Esophagus muscularis mucosa (tissue), 4 donors: ENCODE data around the gene CX3CL1. TPM values are rescaled to one million over a fixed set of nuclear protein-coding genes. Genes with fewer than 3 reads are reported as not detected.

Experiments used
- DNase-seq: peaks from one replicate; pipeline ENCODE4 v3.0.0-alpha.2; 2017; ENCODE audit errors: extremely low spot score
- H3K27ac ChIP-seq, 4 donors: fragments of 200-600 bp; sonication (generic); replicated peaks in 1 of 4; 1 replicate in 3 of 4; 2 replicates in 1 of 4; pipeline ENCODE4 v1.5.1; 2016 to 2019; ENCODE audit warnings: mild to moderate bottlenecking in 1 of 4
- H3K27me3 ChIP-seq, 4 donors: fragments of 200-600 bp; sonication (generic); one replicate each; pipeline versions ENCODE4 v1.5.1 to v1.6.0; 2016 to 2019
- H3K36me3 ChIP-seq, 4 donors: fragments of 200-600 bp; sonication (generic); one replicate each; pipeline ENCODE4 v1.5.1; 2016 to 2019
- H3K4me1 ChIP-seq, 4 donors: fragments of 200-600 bp; sonication (generic); one replicate each; pipeline ENCODE4 v1.5.1; 2016 to 2019
- H3K4me3 ChIP-seq, 4 donors: fragments of 200-600 bp; sonication (generic); 1 replicate in 2 of 4; 2 replicates in 2 of 4; pipeline ENCODE4 v1.5.1; 2016 to 2019; ENCODE audit warnings: mild to moderate bottlenecking in 4 of 4, moderate library complexity in 1 of 4
- H3K9me3 ChIP-seq, 4 donors: fragments of 200-600 bp; sonication (generic); 1 replicate in 3 of 4; 2 replicates in 1 of 4; pipeline ENCODE4 v1.5.1; 2016 to 2019
- CTCF ChIP-seq, 3 experiments: fragments of 200-600 bp in 2 of 3; fragments of 450-650 bp in 1 of 3; sonication (generic) in 2 of 3; IDR thresholded peaks; one replicate each; pipeline ENCODE4 v1.5.1; 2017 to 2019; ENCODE audit warnings: antibody characterized with exemption in 3 of 3, mild to moderate bottlenecking in 2 of 3, moderate library complexity in 1 of 3
- EP300 ChIP-seq: sonication (generic); formaldehyde crosslinking; IDR thresholded peaks from one replicate; pipeline ENCODE4 v1.6.1; 2017; ENCODE audit warnings: antibody characterized with exemption
- POLR2A ChIP-seq: fragments of 450-650 bp; IDR thresholded peaks from one replicate; pipeline ENCODE4 v1.6.1; 2017; ENCODE audit warnings: antibody characterized with exemption, moderate library complexity, mild to moderate bottlenecking, low read depth
- POLR2AphosphoS5 ChIP-seq, 2 donors: sonication (generic); formaldehyde crosslinking; IDR thresholded peaks; one replicate each; pipeline ENCODE4 v1.6.1; 2017; ENCODE audit warnings: antibody characterized with exemption in 2 of 2
- WGBS: methylation state at CpG from one replicate; pipeline ENCODE4 v1.1.5; 2018; 5-methylcytosine and 5-hydroxymethylcytosine counted together
- intact Hi-C: fragments of 100-400 bp; cut with DNase I; formaldehyde crosslinking; loops from one replicate; pipeline ENCODE4 v1.15.1; 2023
- total RNA-seq, 4 donors: library from RNA; depleted of rRNA; stranded (reverse); fragments of >200 nt; gene quantifications; one replicate each; pipeline versions ENCODE4 v1.1.0 to v1.2.1, GENCODE V29; 2016

Gene CX3CL1
- total RNA-seq, 4 donors from 2014 or later: 26.8 to 40.4 (median 29.9) TPM

DNA sequence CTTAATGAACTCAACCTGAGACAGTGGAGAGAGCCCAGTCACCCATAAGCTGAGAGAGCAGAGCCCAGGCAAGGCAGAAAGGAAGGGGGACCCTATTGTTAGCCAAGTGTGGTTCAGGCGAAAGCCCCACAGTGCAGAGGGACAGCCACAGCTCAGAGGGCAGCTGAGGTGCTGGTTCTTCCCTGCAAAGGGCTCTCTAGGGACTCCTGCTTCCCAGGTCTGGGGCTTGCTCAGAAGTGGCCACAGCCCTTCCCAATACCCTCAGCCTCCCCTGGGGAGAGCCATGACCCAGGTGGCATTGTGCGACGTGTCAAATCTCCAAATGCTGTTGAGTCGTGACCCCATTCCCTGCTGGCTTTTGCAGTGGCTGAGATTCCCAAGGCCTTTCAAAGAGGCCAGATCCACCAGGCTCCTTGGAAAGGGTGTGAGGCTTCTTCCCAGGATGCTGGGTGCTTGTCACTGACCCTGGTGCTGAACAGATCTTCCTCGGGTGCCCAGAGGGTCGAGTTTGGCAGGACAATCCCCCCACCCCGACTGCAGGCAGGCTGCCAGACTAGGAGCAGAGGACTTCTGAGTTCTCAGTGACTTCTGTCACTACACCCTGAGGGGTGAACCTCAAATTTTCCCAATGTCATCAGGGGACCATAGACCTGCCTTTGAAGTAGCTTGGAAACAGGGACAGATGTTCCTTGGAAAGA, 29.8 kb downstream of the CX3CL1 start:
- DNase-seq: no peak
- 58% methylated on average over 6 of the region's 7 CpGs for WGBS
- no peaks in the 10 kb centered on the region for H3K27me3 ChIP-seq

GRCh38 chr16:57403965-57404817, 31.9 kb downstream of the CX3CL1 start, which contains the start of gene CCL17:
Gene CCL17 (plus strand): TSS chr16:57404767. CDS start chr16:57413933, 9,166 bp downstream.
- TF ChIP-seq CTCF (IDR thresholded peaks at IDR 0.05): no peak
- no peak for TF ChIP-seq POLR2AphosphoS5 (IDR thresholded peaks at IDR 0.05)
- no peak for TF ChIP-seq EP300
- TF ChIP-seq POLR2A: no peak
- Histone ChIP-seq H3K27ac (no peak within 1 kb of the TSS), H3K27me3 (no peaks in the 10 kb centered on the region), H3K9me3 (no peaks in the 10 kb centered on the region), H3K4me3 (no peak within 1 kb of the TSS), H3K4me1 (peaks cover 0 to 5% (median 0%) of the 10 kb centered on the region in 4 donors), H3K36me3 (no peaks in the 10 kb centered on the region)
- 65% methylated on average over 17 of the region's 17 CpGs for WGBS
- no peak for DNase-seq
- intact Hi-C loops: no loop called here

More for the DNA sequence above, 29.8 kb downstream of the CX3CL1 start:
- no peak overlapping the region for H3K4me3 ChIP-seq
- H3K36me3 ChIP-seq: no peaks in the 10 kb centered on the region
- TF ChIP-seq POLR2A: no peak
- no peak for TF ChIP-seq CTCF (IDR thresholded peaks at IDR 0.05)
- H3K9me3 ChIP-seq: no peaks in the 10 kb centered on the region
- intact Hi-C loops: no loop called here
- H3K27ac ChIP-seq: no peak overlapping the region
- no peaks in the 10 kb centered on the region for H3K4me1 ChIP-seq

DNA sequence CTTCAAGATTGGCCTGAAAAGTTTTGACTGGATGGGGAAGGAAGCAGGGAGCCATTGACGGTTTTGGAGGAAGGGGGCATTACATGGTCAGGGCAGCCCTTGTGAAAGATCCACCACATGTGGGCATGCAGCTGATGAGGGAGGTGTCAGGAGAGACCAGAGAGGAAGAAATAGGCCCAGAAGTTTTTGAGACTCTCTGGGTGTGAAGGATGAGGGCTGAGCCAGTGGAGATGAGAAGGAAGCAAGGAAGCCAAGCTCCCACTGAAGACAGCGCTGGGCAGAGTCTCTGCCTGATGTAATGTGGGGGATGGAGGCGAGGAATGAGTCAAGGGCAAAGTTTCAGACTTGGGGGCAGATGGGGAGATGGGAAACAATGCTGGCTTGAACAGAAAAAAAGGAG, 32.8 kb downstream of the CX3CL1 start:
- H3K36me3 ChIP-seq: no peaks in the 10 kb centered on the region
- H3K9me3 ChIP-seq: no peaks in the 10 kb centered on the region
- H3K27ac ChIP-seq: no peak overlapping the region
- H3K4me3 ChIP-seq: no peak overlapping the region
- intact Hi-C loops: no loop called here
- no peaks in the 10 kb centered on the region for H3K27me3 ChIP-seq
- 75% methylated on average over 3 of the region's 3 CpGs for WGBS
- peaks cover 4 to 13% (median 8%) of the 10 kb centered on the region in 4 donors for H3K4me1 ChIP-seq
- DNase-seq: no peak
- TF ChIP-seq POLR2A: no peak
- no peak for TF ChIP-seq CTCF (IDR thresholded peaks at IDR 0.05)
- TF ChIP-seq POLR2AphosphoS5 (IDR thresholded peaks at IDR 0.05): no peak
- TF ChIP-seq EP300: no peak

DNA sequence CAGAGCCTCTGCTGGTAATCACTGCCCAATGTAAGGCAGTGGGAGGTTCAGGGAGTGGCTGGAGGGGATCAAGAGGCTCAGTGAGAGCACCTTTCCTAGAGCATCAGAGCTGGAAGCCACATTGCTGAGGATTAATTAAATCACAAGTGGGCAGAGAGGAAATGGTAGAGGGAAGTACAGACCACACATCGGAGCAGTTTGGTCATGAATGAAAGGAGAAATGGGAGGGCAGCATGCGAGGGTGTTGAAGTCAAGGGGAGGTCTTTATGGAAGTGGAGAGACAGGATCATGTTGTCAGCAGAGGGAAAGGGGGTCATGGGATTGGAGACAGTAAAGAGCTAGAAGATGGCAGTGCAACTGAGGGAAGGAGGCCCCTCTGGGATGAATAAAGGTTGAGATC, 34.6 kb downstream of the CX3CL1 start:
- H3K4me1 ChIP-seq: peaks cover 10 to 21% (median 16%) of the 10 kb centered on the region in 4 donors
- H3K4me3 ChIP-seq: no peak overlapping the region
- DNase-seq: no peak
- intact Hi-C loops: no loop called here
- H3K27me3 ChIP-seq: no peaks in the 10 kb centered on the region
- TF ChIP-seq POLR2AphosphoS5 (IDR thresholded peaks at IDR 0.05): no peak
- TF ChIP-seq CTCF (IDR thresholded peaks at IDR 0.05): no peak
- no peak for TF ChIP-seq EP300
- TF ChIP-seq POLR2A: no peak
- H3K27ac ChIP-seq: no peak overlapping the region
- H3K9me3 ChIP-seq: no peaks in the 10 kb centered on the region
- WGBS: 65% methylated on average over 2 of the region's 2 CpGs
- H3K36me3 ChIP-seq: no peaks in the 10 kb centered on the region
